ENCODE measurements around the gene OR2K2.
"Not testable (repeated sequence)": the region's sequence is repeated elsewhere in the genome, so short reads cannot be mapped to it uniquely, and the experiment has no call there.

The OR2K2 gene

DNA sequence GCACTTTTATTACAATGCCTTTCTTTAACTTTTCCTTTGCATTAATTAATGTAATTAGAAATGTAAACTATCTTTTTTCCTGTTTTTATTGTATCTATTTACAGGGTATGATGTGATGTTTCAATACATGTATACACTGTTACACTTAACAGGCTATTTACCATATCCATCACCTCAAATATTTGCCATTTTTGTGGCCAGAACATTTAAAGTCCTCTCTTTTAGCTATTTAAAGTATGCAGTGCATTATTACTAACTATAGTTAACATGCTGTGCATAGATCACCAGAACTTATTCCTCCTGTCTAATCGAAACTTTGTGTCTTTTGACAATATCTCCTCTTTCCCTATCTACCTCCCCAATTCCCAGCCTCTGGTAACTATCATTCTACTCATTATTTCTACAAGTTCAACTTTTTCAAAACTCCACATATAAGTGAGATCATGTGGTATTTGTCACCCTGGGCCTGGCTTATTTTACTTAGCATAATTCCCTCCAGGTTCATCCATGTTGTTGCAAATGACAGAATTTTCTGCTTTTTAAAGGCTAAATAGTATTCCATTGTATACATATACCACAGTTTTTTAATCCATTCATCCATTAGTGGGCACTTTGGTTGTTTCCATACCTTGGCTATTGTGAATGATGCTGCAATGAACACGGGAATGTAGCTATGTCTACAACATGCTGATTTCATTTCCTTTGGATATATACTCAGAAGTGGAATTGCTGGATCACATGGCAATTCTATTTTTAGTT lies 32.8 kb downstream of the OR2K2 start:
- DNase-seq: no peak

DNA sequence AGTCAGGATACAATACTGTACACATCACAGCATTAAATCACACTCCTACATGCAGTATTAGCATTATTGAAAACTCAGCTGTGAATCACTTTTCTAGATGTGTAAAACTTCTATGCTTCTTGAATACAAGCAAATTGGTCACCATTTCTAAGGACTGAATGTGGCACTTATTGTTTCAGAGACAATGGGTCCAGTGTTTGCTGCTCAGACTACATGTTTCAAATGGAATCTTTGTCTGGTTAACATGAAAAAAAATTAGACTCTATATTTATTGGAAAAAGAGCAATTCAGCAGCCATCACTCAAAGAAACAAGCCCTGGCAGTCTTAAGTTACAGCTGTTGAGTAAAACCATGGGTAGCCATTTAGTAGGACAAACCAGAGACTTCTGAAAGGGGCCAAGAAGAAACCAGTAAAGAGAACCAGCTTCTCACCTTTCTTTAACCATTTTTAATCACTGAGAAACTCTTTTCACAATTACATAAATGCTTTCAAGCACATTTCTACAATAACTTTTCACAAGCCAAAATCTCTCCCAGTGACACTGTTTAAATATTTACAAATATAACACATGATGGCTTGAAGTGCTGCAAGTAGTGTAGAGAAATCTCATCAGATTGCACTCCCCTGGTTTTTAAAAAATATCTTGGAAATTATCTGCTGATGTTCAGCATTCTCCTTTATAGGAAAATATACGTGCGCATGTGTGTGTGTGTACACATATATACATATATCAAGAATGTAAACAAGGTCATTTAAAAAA lies 35.2 kb downstream of the OR2K2 start:
- DNase-seq: no peak

DNA sequence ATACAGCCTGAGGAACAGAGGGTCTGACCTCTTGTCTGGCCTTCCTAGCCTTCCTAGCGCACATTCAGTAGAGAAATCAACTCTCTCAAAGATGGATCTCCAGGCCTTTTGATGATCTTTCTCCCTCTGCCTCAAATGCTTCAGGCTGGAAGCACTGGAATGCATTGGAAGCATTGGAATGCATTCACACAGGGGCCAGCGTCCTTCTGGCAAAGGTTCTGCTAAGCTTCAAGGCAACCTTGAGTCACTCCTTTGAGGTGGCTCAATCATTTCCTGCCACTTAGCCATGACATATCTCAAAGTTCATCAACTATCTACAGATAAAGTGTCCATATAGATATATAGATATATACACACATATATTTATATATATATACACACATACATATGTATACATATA lies 42.9 kb downstream of the OR2K2 start:
- no peak for DNase-seq

DNA sequence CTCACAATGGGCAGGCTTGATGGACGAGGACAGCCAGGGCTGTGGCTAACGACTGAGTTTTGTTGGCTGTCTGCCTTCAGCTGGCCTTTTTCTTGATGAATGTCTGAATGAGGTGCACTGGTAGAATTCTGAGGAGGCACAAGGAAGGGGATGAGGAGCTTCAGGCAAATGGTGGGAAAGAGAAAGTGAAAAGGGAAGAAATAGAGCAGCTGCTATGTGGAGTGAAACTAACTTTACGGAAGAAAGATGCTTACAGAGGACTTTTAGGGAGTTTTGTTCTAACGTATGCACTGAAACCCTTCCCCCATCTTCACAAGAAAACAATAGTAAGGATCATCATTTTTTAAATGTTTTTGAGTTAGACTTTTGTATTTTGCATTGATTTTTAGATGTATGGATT lies 45.3 kb downstream of the OR2K2 start:
- DNase-seq: no peak

DNA sequence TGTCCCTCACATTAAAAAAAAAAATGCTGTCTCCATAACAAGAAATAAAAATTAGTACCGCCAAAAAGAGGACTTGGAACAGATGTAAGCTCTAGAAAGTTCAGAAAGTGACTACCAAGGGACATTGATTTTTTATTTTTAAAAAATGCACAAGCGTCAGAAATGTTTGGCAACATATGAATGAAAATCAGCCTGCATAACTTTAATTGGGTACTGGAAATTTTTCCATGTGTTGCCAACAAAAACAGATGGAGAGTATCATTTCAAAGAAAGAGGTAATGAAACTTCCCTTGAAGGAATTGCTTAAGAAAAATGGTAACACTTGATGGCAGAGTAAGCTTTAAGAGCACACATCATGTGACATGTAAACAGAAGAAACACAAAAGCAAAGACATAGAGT lies 47.2 kb downstream of the OR2K2 start:
- no peak for DNase-seq

DNA sequence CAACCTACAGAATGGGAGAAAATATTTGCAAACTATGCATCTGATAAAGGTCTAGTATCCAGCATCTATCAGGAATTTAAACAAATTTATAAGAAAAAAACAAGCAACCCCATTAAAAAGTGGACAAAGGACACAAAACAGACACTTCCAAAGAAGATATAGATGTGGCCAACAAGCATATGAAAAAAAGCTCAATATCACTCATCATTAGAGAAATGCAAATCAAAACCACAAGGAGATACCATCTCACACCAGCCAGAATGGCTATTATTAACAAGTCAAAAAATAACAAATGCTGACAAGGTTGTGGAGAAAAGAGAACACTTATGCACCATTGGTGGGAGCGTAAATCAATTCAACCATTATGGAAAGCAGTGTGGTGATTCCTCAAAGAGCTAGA lies 49.2 kb downstream of the OR2K2 start:
- DNase-seq: not testable (repeated sequence)
